OCI-LY7 (cell line): ENCODE data around the gene TAF4.

Experiments
- CTCF ChIP-seq: fragments of 200-600 bp; sonication (generic); conservative IDR thresholded peaks from 2 replicates; pipeline ENCODE4 v1.5.1; 2014; ENCODE audit warnings: mild to moderate bottlenecking, antibody characterized with exemption, low read length, moderate library complexity, mixed read lengths
- EZH2phosphoT487 ChIP-seq: fragments of 200-600 bp; sonication (generic); IDR thresholded peaks from 2 replicates; pipeline ENCODE4 v1.6.1; 2018; ENCODE audit warnings: low read depth, borderline replicate concordance, mild to moderate bottlenecking, mixed run types, antibody characterized with exemption, low read length, moderate library complexity, mixed read lengths

- TF ChIP-seq CTCF (no peak), EZH2phosphoT487 (no peak)
Measured at GRCh38 chr20:61983965-61984364, 81.7 kb downstream of the TAF4 start.
